Heart right ventricle (tissue), 16 donors: ENCODE results near the gene LHX4. TPM values are rescaled to one million over a fixed set of nuclear protein-coding genes. Genes with fewer than 3 reads are reported as not detected.

Source experiments
- ATAC-seq, 8 donors: fragments of 200-7000 bp; cut with Tn5 transposase; one replicate each; pipeline ENCODE4 v1.9.1; 2020; ENCODE audit warnings: mild to moderate bottlenecking in 8 of 8, moderate library complexity in 8 of 8, moderate number of reproducible peaks in 1 of 8
- DNase-seq, 2 donors: peaks; one replicate each; pipeline ENCODE4 v3.0.0-alpha.2; 2020
- H3K27ac ChIP-seq, 10 donors: fragments of 200-600 bp; sonication (generic) in 2 of 10; one replicate each; pipeline versions ENCODE4 v1.5.0 to v1.8.0; 2020 to 2022; ENCODE audit warnings: mild to moderate bottlenecking in 3 of 10
- H3K27me3 ChIP-seq, 7 donors: fragments of 200-600 bp; one replicate each; pipeline ENCODE4 v1.8.0; 2021 to 2022; ENCODE audit warnings: mild to moderate bottlenecking in 2 of 7
- H3K36me3 ChIP-seq, 9 donors: fragments of 200-600 bp; sonication (generic) in 1 of 9; one replicate each; pipeline versions ENCODE4 v1.5.0 to v1.8.0; 2020 to 2022; ENCODE audit warnings: mild to moderate bottlenecking in 2 of 9
- H3K4me1 ChIP-seq, 9 donors: fragments of 200-600 bp; sonication (generic) in 1 of 9; one replicate each; pipeline versions ENCODE4 v1.5.0 to v1.8.0; 2020 to 2022; ENCODE audit warnings: mild to moderate bottlenecking in 4 of 9
- H3K4me3 ChIP-seq, 10 donors: fragments of 200-600 bp; sonication (generic) in 2 of 10; one replicate each; pipeline versions ENCODE4 v1.5.0 to v1.8.0; 2020 to 2022; ENCODE audit warnings: mild to moderate bottlenecking in 7 of 10, moderate library complexity in 2 of 10
- H3K9me3 ChIP-seq, 11 donors: fragments of 200-600 bp in 10 of 11; sonication (generic) in 2 of 11; one replicate each; pipeline versions ENCODE4 v1.5.0 to v1.8.0; 2013 to 2022; ENCODE audit warnings: mild to moderate bottlenecking in 2 of 11, control low read depth in 1 of 11, moderate library complexity in 1 of 11
- WGBS, 2 donors: extraction: QIAGEN DNeasy Blood & Tissue Kit; methylation state at CpG; one replicate each; pipeline ENCODE4 v1.1.7; 2013; ENCODE audit warnings: inconsistent platforms in 1 of 2; 5-methylcytosine and 5-hydroxymethylcytosine counted together
- intact Hi-C, 10 donors: fragments of 100-400 bp; cut with DNase I; formaldehyde crosslinking; loops; one replicate each; pipeline versions ENCODE4 v1.11.1 to v1.14.2; 2022
- long read RNA-seq, 3 donors: library from polyadenylated mRNA; unstranded; transcript quantifications; one replicate each; pipeline ENCODE4 v2.0.0, GENCODE V29; 2020 to 2021
- polyA plus RNA-seq, 2 donors: library from polyadenylated mRNA; stranded (reverse); fragments of 200-250 nt; gene quantifications; one replicate each; pipeline ENCODE4 v1.2.3, GENCODE V29; 2013
- total RNA-seq, 10 donors: library from RNA; stranded (reverse); fragmentation: NEBNext Ultra II Directional in 3 of 10; extraction: Animal tissue kit (Norgen Biotek cat#: 25700) in 3 of 10; gene quantifications; one replicate each; pipeline versions ENCODE4 v1.2.1 to v1.2.4, GENCODE V29; 2021 to 2023
- TF ChIP-seq, protein P1 (sequence below), 9 donors: fragments of 200-600 bp; sonication (generic) in 2 of 9; IDR thresholded peaks; one replicate each; pipeline versions ENCODE4 v1.5.0 to v1.8.0; 2021 to 2022; ENCODE audit warnings: antibody characterized with exemption in 9 of 9, mild to moderate bottlenecking in 5 of 9, moderate library complexity in 1 of 9
- donor health status: Arrhythmogenic right ventricular cardiomyopathy.
- donor health status: ischemic (EF 13 %, LVEDD 7.1; RV severe dilation, severe dysfunction).
- donor health status: healthy with polysubstance abuse.
- donor health status: DM: no; HTN: yes; CAD: no.
- donor health status: DM: no; HTN: no; CAD: no.
- donor health status: ischemic (EF 25% LVEDD 6.9; RV normal size, moderate dysfunction).
- donor health status: ischemic (EF 25% LVEDD 5.7; RV mildly dilated, moderate dysfunction).
- donor health status: healthy.
- donor health status: DM: yes; HTN: yes; CAD: no.
- donor health status: Ischemic cardiomyopathy.
- donor health status: ischemic (EF 35%, LVEDD 5.7; RV mildly dilated, moderate dysfunction).
- donor health status: nonischemic (EF 11% LVEDD 7.7; RV severe dilation, severe dysfunction).
- donor health status: DM: yes; HTN: yes; CAD: no.
- donor health status: PGD.
- donor health status: ischemic (EF 29% LVEDD 5.4; RV normal size, mild dysfunction).
- donor health status: nonischemic (EF 23%, LVEDD 6.1; RV moderate dilation, normal function).

Gene LHX4
- total RNA-seq: not detected
- under 1 TPM in 1 of 2 donors, not detected in 1; under 0.01 TPM for polyA plus RNA-seq
- long read RNA-seq, donor 1, partial matches to known transcripts: 0 of 1 reads
- long read RNA-seq, donor 1, other reads (novel, unspliced or antisense): 1 of 1 reads
- long read RNA-seq, donor 2: 0 reads
- long read RNA-seq, donor 3: 0 reads

DNA sequence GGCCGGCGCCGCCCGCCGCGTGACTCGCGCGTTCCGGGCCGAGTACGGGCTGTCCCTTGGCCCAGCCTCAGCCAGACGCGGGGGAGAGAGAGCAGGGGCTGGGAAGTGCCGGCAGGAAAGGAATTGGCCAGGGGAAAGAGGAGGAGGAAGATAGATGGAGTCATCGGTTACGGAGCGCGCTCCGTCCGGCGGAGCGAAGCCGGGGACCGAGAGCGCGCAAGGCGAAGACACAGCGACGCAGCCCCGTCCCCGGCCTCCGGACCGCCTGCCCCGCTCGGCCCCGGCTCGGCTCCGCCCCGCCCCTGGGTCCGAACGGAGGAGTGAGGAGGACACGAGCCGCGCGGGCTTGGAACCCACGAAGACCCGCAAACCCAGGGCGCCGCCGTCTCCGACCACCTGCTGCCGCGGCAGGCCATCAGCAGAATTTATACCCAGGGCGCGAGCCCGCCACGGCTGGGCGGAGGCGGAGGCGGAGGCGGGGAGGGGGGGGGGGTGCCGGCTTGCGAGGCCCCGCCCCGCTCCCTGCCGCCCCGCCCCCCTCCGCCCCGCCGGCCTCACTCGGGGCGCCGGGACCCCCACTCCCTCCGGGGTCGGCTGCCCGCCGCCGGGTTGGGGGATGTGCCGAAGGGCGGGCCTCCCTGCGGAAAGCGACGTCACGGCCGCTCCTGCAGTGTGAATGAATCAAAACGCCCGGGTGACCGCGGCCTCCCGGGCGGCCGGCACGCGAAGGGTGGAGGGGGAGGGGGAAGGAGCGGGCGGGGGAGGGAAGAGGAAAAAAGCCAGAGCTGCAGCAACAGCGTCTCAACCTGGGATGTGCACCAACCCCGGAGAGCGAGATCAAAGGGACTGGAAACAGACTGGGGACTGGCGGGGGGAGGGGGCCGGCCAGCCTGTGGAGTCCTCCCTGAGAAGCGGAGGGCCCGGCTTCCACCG lies at the start of gene LHX4:
Gene LHX4 (plus strand): TSS at position 782 of the 933 bp plus-strand sequence. CDS start 266 bp downstream, outside the sequence.
- DNase-seq (peak in 1 of 2 donors; percentile 20), ATAC-seq (peak in 6 of 8 donors; percentile 26 to 74 (median 48))
- Histone ChIP-seq H3K4me3 (peak within 1 kb of the TSS; percentile 44 to 61 (median 58)), H3K27me3 (peaks cover 47 to 100% (median 99%) of the 10 kb centered on the region in 7 donors), H3K9me3 (no peaks in the 10 kb centered on the region), H3K4me1 (peaks cover 11 to 57% (median 45%) of the 10 kb centered on the region in 9 donors), H3K27ac (no peak within 1 kb of the TSS), H3K36me3 (no peaks in the 10 kb centered on the region)
- WGBS, 2 donors: 0 to 1% methylated on average over 58 to 103 of the region's 105 CpGs
- intact Hi-C loops: no loop called here
- TF ChIP-seq, protein P1, sequence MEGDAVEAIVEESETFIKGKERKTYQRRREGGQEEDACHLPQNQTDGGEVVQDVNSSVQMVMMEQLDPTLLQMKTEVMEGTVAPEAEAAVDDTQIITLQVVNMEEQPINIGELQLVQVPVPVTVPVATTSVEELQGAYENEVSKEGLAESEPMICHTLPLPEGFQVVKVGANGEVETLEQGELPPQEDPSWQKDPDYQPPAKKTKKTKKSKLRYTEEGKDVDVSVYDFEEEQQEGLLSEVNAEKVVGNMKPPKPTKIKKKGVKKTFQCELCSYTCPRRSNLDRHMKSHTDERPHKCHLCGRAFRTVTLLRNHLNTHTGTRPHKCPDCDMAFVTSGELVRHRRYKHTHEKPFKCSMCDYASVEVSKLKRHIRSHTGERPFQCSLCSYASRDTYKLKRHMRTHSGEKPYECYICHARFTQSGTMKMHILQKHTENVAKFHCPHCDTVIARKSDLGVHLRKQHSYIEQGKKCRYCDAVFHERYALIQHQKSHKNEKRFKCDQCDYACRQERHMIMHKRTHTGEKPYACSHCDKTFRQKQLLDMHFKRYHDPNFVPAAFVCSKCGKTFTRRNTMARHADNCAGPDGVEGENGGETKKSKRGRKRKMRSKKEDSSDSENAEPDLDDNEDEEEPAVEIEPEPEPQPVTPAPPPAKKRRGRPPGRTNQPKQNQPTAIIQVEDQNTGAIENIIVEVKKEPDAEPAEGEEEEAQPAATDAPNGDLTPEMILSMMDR (IDR thresholded peaks at IDR 0.05): no peak

DNA sequence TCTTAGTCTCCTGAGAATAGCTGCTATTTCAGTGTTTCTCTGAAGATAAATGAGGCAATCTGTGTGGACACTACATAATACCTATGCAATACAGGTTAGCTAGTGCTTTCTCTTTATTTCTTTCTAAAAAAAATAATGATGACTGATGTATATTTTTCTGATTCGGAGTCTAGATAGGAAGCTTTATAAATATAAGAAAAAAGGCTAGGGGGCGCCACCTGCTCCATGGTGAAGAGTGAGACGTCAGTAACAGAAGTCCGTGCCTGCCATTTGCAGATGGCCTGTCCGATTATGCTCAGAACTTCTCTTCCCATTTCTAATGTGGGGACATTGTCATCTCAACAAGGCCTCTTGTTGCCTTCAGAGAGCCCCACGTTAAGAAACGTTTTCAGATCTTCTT lies 49.0 kb upstream of the LHX4 start:
- intact Hi-C loops: loop anchor here in 7 of 10 donors (10.0 kb wide), 3 partner anchors 234 to 304 kb away; no protein-coding TSS in a partner anchor
- 82 to 90% methylated on average over 7 of the region's 7 CpGs for WGBS, 2 donors
- peaks cover 0 to 6% (median 1%) of the 10 kb centered on the region in 9 donors for H3K4me1 ChIP-seq
- no peaks in the 10 kb centered on the region for H3K9me3 ChIP-seq
- no peak for ATAC-seq
- H3K4me3 ChIP-seq: no peak overlapping the region
- no peak for DNase-seq
- no peaks in the 10 kb centered on the region for H3K27me3 ChIP-seq
- TF ChIP-seq, protein P1 (IDR thresholded peaks at IDR 0.05): peak in 7 of 9 donors; percentile 12 to 44 (median 38)
- H3K27ac ChIP-seq: no peak overlapping the region
- H3K36me3 ChIP-seq: peaks cover 0 to 65% (median 21%) of the 10 kb centered on the region in 9 donors

DNA sequence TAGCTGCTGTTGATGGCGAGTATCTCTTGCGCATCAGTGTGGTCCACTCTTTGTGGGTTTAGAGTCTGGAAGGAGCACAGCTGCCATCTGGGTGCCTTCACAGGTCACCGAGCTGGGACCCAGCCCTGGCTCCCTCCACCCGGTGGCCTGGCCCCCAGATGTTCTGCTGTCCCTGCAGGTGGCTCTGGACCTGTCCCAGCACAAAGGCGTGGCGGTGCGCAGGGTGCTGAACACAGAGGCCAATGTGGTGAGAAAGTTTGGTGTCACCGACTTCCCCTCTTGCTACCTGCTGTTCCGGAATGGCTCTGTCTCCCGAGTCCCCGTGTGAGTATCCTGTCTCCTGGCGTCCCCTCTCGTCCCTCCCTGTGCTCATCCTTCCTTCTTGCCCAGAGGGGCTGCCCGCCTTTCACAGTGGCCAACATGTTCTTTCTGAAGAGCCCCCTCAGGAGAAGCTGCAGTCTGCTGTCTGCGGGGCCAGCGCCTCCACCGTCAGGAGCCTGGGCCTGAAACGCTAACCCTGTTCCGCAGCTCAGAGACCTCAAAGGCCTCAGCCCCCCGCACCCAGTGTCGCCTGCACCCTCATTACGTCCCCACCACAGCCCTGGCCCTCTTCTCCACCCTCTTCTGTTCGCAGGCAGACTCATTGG lies 47.9 kb upstream of the LHX4 start:
- 92 to 97% methylated on average over 23 of the region's 23 CpGs for WGBS, 2 donors
- intact Hi-C loops: loop anchor here in 7 of 10 donors (10.0 kb wide), 3 partner anchors 233 to 303 kb away; no protein-coding TSS in a partner anchor
- ATAC-seq (no peak), DNase-seq (no peak)
- H3K36me3 ChIP-seq: peaks cover 0 to 76% (median 30%) of the 10 kb centered on the region in 9 donors
- TF ChIP-seq, protein P1 (IDR thresholded peaks at IDR 0.05): no peak
- no peak overlapping the region for H3K27ac ChIP-seq
- H3K9me3 ChIP-seq: no peaks in the 10 kb centered on the region
- no peaks in the 10 kb centered on the region for H3K27me3 ChIP-seq
- no peak overlapping the region for H3K4me3 ChIP-seq
- H3K4me1 ChIP-seq: no peaks in the 10 kb centered on the region
